Left lung (tissue), 10 donors: Measurements from ENCODE around the gene C16orf95. TPM values are rescaled to one million over a fixed set of nuclear protein-coding genes. Genes with fewer than 3 reads are reported as not detected.

ENCODE experiments used
- ATAC-seq: fragments of 200-7000 bp; cut with Tn5 transposase; one replicate; pipeline ENCODE4 v1.9.1; 2020; ENCODE audit warnings: moderate library complexity
- DNase-seq, 4 donors: peaks; one replicate each; pipeline ENCODE4 v3.0.0-alpha.2; 2013 to 2020
- H3K27ac ChIP-seq, 2 donors: fragments of 200-600 bp; sonication (generic) in 1 of 2; one replicate each; pipeline versions ENCODE4 v1.5.0 to v1.8.0; 2020 to 2021
- H3K27me3 ChIP-seq, 2 donors: fragments of 200-600 bp; sonication (generic) in 1 of 2; one replicate each; pipeline versions ENCODE4 v1.5.0 to v1.8.0; 2020 to 2021
- H3K36me3 ChIP-seq, 2 donors: fragments of 200-600 bp; sonication (generic) in 1 of 2; one replicate each; pipeline versions ENCODE4 v1.5.0 to v1.8.0; 2020 to 2021
- H3K4me1 ChIP-seq, 2 donors: fragments of 200-600 bp; one replicate each; pipeline ENCODE4 v1.8.0; 2021
- H3K4me3 ChIP-seq, 2 donors: fragments of 200-600 bp; sonication (generic) in 1 of 2; one replicate each; pipeline versions ENCODE4 v1.5.0 to v1.8.0; 2020 to 2021; ENCODE audit warnings: mild to moderate bottlenecking in 1 of 2
- H3K9me3 ChIP-seq, 2 donors: fragments of 200-600 bp; sonication (generic) in 1 of 2; one replicate each; pipeline versions ENCODE4 v1.5.0 to v1.8.0; 2020 to 2021
- intact Hi-C, 2 donors: fragments of 100-400 bp; cut with DNase I; formaldehyde crosslinking; loops; one replicate each; pipeline versions ENCODE4 v1.11.2 to v1.14.2; 2022
- polyA plus RNA-seq, 6 donors: library from polyadenylated mRNA; unstranded; fragments of 120-200 nt; gene quantifications; one replicate each; pipeline ENCODE4 v1.2.1, GENCODE V29; 2013; ENCODE audit not compliant: insufficient read length in 6 of 6
- total RNA-seq, 2 donors: library from RNA; stranded (reverse); fragmentation: NEBNext Ultra II Directional; extraction: Animal tissue kit (Norgen Biotek cat#: 25700); gene quantifications; one replicate each; pipeline ENCODE4 v1.2.1, GENCODE V29; 2021
- TF ChIP-seq, protein P1 (sequence below), 2 donors: fragments of 200-600 bp; sonication (generic) in 1 of 2; IDR thresholded peaks; one replicate each; pipeline versions ENCODE4 v1.5.0 to v1.8.0; 2021; ENCODE audit warnings: antibody characterized with exemption in 2 of 2
- donor health status: DM: no; HTN: yes; CAD: no.
- donor health status: DM: no; HTN: no; CAD: no.

The C16orf95 gene
- total and polyA plus RNA-seq, 8 donors = 2.3 to 6.7 (median 3.6) TPM

DNA sequence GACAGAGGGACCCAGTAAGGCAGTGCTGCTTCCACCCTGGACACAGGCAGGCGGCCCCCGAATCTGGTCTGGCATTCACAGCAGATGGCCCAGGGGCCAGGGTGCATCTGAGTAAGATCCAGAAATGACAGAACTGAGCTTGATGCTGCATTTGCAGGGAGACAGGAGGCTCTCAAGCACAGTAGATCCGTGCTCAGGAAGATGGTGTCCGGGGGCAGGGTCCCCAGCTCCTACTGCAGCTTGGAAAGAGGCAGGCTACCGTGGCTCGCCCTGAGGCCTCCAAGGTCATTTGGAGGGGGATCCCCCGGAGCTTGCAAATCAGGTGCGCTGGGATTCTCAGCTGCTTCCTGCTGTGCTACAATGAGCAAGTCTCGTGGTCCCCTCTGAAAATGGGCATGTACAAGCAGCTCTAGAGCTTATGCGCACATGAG, 2.2 kb downstream of the C16orf95 start:
- H3K9me3 ChIP-seq = no peaks in the 10 kb centered on the region
- no peaks in the 10 kb centered on the region for H3K27me3 ChIP-seq
- ATAC-seq = no peak
- no peaks in the 10 kb centered on the region for H3K36me3 ChIP-seq
- intact Hi-C loops = no loop called here
- no peak overlapping the region for H3K27ac ChIP-seq
- peaks cover 5 to 12% of the 10 kb centered on the region in 2 donors for H3K4me1 ChIP-seq
- no peak overlapping the region for H3K4me3 ChIP-seq
- DNase-seq = no peak
- TF ChIP-seq, protein P1, sequence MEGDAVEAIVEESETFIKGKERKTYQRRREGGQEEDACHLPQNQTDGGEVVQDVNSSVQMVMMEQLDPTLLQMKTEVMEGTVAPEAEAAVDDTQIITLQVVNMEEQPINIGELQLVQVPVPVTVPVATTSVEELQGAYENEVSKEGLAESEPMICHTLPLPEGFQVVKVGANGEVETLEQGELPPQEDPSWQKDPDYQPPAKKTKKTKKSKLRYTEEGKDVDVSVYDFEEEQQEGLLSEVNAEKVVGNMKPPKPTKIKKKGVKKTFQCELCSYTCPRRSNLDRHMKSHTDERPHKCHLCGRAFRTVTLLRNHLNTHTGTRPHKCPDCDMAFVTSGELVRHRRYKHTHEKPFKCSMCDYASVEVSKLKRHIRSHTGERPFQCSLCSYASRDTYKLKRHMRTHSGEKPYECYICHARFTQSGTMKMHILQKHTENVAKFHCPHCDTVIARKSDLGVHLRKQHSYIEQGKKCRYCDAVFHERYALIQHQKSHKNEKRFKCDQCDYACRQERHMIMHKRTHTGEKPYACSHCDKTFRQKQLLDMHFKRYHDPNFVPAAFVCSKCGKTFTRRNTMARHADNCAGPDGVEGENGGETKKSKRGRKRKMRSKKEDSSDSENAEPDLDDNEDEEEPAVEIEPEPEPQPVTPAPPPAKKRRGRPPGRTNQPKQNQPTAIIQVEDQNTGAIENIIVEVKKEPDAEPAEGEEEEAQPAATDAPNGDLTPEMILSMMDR (IDR thresholded peaks at IDR 0.05) = no peak

DNA sequence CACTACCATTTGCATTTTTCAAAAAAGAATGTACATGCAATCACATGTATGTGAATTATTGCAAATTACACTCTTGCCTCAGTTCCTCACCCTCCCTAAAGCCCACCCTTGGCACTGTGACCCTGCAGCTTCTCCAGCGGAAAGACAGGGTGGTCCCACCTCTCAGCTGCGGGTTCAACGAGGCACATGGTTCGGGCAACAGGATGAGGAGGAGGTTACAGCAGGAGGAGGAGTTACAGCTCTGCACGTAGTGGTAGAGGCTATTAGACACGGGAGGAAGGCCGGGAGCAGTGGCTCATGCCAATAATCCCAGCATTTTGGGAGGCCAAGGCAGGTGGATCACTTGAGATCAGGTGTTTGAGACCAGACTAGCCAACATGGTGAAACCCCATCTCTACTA, 5.2 kb downstream of the C16orf95 start:
- H3K27ac ChIP-seq = no peak overlapping the region
- DNase-seq (no peak), ATAC-seq (no peak)
- TF ChIP-seq, protein P1 (IDR thresholded peaks at IDR 0.05) = no peak
- no peak overlapping the region for H3K4me3 ChIP-seq
- H3K27me3 ChIP-seq = no peaks in the 10 kb centered on the region
- intact Hi-C loops = no loop called here
- H3K4me1 ChIP-seq = no peaks in the 10 kb centered on the region
- H3K36me3 ChIP-seq = no peaks in the 10 kb centered on the region
- peaks cover 0 to 8% of the 10 kb centered on the region in 2 donors for H3K9me3 ChIP-seq

DNA sequence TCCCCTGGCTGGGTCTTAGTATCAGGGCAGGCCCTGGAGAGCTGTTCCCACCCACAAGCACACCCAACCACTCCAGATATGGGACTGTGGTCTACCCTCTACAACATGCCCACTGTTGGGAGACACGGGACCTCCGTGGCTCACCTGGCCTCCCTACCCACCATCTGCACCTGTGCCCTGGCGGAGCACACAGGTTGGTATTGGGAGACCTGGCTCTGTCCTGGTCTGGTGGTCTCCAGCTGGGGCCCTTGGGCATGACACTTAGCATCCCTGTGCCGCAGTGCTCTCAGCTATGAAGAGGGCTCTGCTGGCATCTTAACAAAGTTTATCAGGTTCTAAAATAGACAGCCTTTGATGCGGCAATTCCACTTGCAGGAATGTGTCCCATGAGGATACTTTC, 5.8 kb downstream of the C16orf95 start:
- TF ChIP-seq, protein P1 (IDR thresholded peaks at IDR 0.05) = no peak
- intact Hi-C loops = no loop called here
- H3K4me1 ChIP-seq = no peaks in the 10 kb centered on the region
- peaks cover 0 to 8% of the 10 kb centered on the region in 2 donors for H3K9me3 ChIP-seq
- no peaks in the 10 kb centered on the region for H3K36me3 ChIP-seq
- H3K27me3 ChIP-seq = no peaks in the 10 kb centered on the region
- ATAC-seq (no peak), DNase-seq (no peak)
- no peak overlapping the region for H3K4me3 ChIP-seq
- H3K27ac ChIP-seq = no peak overlapping the region

DNA sequence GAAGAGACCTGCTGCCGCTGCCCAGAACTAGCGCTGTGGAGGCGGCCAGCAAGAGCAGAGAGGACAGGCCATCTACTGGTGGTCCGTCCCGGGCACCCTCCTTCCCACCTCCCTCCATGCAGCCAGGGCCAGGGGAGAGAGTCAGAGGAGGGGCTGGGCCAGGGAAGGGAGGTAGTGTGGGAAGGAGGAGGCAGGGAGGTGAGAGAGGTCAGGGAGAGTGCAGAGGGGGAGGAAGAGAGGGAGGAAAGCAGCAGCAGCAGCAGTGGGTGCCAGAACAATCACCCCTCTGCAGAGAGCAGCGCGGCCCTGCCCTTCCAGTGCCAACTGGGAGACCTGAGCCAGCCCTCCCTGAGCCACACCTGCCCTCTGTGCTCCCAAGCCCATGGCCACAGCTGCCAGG, 6.6 kb downstream of the C16orf95 start:
- Histone ChIP-seq H3K9me3 (peaks cover 0 to 8% of the 10 kb centered on the region in 2 donors), H3K27ac (no peak overlapping the region), H3K27me3 (no peaks in the 10 kb centered on the region), H3K4me1 (no peaks in the 10 kb centered on the region), H3K36me3 (no peaks in the 10 kb centered on the region), H3K4me3 (no peak overlapping the region)
- intact Hi-C loops = no loop called here
- ATAC-seq (no peak), DNase-seq (peak in 1 of 4 donors; percentile 31)
- TF ChIP-seq, protein P1 (IDR thresholded peaks at IDR 0.05) = no peak

DNA sequence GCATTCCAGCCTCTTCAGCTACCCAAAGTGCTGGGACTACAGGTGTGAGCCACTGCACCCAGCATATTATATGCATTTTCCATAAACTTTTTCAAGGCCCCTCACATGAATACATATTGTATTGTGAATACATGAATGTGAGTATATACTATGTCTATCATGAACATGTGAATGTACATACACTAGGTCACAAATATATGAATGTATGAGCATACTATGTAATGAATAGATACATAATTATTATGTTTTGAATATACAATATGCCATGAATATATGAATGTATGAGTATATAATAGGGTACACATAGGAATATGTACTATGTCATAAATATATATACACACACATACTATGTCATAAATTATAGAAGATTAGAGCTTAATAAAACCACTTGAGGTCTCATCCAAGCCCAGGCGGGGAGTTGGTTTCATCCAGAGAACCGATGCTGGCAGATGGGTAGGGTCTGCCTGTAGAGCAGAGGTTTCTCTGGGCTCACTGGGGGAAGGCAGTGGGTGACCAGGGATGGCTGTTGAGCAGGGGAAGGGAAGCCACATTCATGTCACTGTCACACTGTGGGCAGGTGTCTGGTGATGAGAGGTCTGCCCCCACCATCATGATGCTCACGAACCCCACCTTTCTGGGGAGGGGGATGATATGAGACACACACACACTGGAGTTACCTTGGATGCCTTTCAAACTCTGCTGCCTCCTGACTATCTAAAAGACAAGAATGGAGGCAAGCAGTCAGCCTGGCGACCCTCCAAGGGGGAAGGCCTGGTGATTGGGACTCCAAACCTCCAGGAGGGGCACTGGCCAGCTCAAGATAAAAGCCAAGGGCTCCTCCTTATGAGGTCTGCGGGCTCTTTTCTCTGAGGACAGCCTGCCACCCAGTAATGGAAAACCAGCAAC, 7.3 kb downstream of the C16orf95 start:
- Histone ChIP-seq H3K4me3 (no peak overlapping the region), H3K4me1 (no peaks in the 10 kb centered on the region), H3K27me3 (no peaks in the 10 kb centered on the region), H3K9me3 (peaks cover 0 to 8% of the 10 kb centered on the region in 2 donors), H3K27ac (no peak overlapping the region), H3K36me3 (no peaks in the 10 kb centered on the region)
- TF ChIP-seq, protein P1 (IDR thresholded peaks at IDR 0.05) = no peak
- intact Hi-C loops = no loop called here
- no peak for ATAC-seq
- DNase-seq = no peak
